ENCODE data around the gene CST1. TPM values are rescaled to one million over a fixed set of nuclear protein-coding genes. Genes with fewer than 3 reads are reported as not detected.

CST1 gene
- total RNA-seq, 1 experiment from 2014 or later = not detected

- no peak for DNase-seq (ENCODE audit: low read depth)
Measured at GRCh38 chr20:23710771-23711170, 40.0 kb downstream of the CST1 start.

- DNase-seq (ENCODE audit: low read depth) = no peak
Measured at GRCh38 chr20:23705895-23706294, 44.8 kb downstream of the CST1 start.

- no peak for DNase-seq (ENCODE audit: low read depth)
Measured at GRCh38 chr20:23702021-23702420, 48.7 kb downstream of the CST1 start.

GRCh38 chr20:23700931-23701330 is 49.8 kb downstream of the CST1 start:
- DNase-seq (ENCODE audit: low read depth) = no peak

GRCh38 chr20:23697947-23698346 is 52.8 kb downstream of the CST1 start:
- no peak for DNase-seq (ENCODE audit: low read depth)

Small RNA genes within 50 kb of the gene (small RNA-seq; reads per million reads assigned to genes)
- gene CST2P1 = not detected

Other genes starting within 250 kb of the CST1 start
- gene CST9L, start 182.5 kb downstream of the CST1 start, total RNA-seq (2014; rRNA removed; shearing (Covaris generic)) = not detected in 2 replicates
- gene CST9, start 145.0 kb downstream of the CST1 start, total RNA-seq (2014; rRNA removed; shearing (Covaris generic)) = not detected in 2 replicates
- gene CST3, start 113.0 kb downstream of the CST1 start, total RNA-seq (2014; rRNA removed; shearing (Covaris generic)) = 193 and 254 TPM in 2 replicates
- not detected in 2 replicates for gene CST4, start 61.9 kb downstream of the CST1 start, total RNA-seq (2014; rRNA removed; shearing (Covaris generic))
- not detected in 2 replicates for gene CST2, start 75.8 kb upstream of the CST1 start, total RNA-seq (2014; rRNA removed; shearing (Covaris generic))
- gene CST5, start 128.8 kb upstream of the CST1 start, total RNA-seq (2014; rRNA removed; shearing (Covaris generic)) = not detected in 2 replicates
- not detected in 2 replicates for gene GGTLC1, start 237.8 kb upstream of the CST1 start, total RNA-seq (2014; rRNA removed; shearing (Covaris generic))